Measurements from ENCODE around the gene TSSK6.

- TF ChIP-seq POLR2A (IDR thresholded peaks at IDR 0.05), result no peak
- TF ChIP-seq, protein P1, sequence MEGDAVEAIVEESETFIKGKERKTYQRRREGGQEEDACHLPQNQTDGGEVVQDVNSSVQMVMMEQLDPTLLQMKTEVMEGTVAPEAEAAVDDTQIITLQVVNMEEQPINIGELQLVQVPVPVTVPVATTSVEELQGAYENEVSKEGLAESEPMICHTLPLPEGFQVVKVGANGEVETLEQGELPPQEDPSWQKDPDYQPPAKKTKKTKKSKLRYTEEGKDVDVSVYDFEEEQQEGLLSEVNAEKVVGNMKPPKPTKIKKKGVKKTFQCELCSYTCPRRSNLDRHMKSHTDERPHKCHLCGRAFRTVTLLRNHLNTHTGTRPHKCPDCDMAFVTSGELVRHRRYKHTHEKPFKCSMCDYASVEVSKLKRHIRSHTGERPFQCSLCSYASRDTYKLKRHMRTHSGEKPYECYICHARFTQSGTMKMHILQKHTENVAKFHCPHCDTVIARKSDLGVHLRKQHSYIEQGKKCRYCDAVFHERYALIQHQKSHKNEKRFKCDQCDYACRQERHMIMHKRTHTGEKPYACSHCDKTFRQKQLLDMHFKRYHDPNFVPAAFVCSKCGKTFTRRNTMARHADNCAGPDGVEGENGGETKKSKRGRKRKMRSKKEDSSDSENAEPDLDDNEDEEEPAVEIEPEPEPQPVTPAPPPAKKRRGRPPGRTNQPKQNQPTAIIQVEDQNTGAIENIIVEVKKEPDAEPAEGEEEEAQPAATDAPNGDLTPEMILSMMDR (IDR thresholded peaks at IDR 0.05), result no peak
Measured at GRCh38 chr19:19540715-19541515, 25.6 kb upstream of the TSSK6 start.
